Hematopoietic multipotent progenitor cell treated with erythropoietin and hydrocortisone succinate and interleukin-3 and kit ligand, for 6 days (in vitro differentiated cells): ENCODE measurements around the gene TIMP2.

Source experiments
- DNase-seq: peaks from one replicate; pipeline ENCODE4 v3.0.0-alpha.2; 2015

The TIMP2 gene

GRCh38 chr17:78831688-78832540 lies 93.3 kb downstream of the TIMP2 start:
- no peak for DNase-seq

GRCh38 chr17:78829477-78829876 lies 95.7 kb downstream of the TIMP2 start:
- no peak for DNase-seq

- peak; percentile 27 for DNase-seq
Measured at GRCh38 chr17:78828470-78829185, 96.6 kb downstream of the TIMP2 start.

- DNase-seq, result no peak
Measured at GRCh38 chr17:78826836-78827509, 98.2 kb downstream of the TIMP2 start.

- no peak for DNase-seq
Measured at GRCh38 chr17:78826421-78826820, 98.8 kb downstream of the TIMP2 start.

GRCh38 chr17:78825696-78826095 lies 99.5 kb downstream of the TIMP2 start:
- no peak for DNase-seq

- no peak for DNase-seq
Measured at GRCh38 chr17:78824240-78824639, 100.9 kb downstream of the TIMP2 start.

GRCh38 chr17:78823282-78824046 lies 101.7 kb downstream of the TIMP2 start:
- no peak for DNase-seq

GRCh38 chr17:78822552-78822951 lies 102.6 kb downstream of the TIMP2 start:
- no peak for DNase-seq

GRCh38 chr17:78821961-78822360 lies 103.2 kb downstream of the TIMP2 start:
- DNase-seq, result no peak

- DNase-seq, result no peak
Measured at GRCh38 chr17:78820841-78821240, 104.3 kb downstream of the TIMP2 start.

- DNase-seq, result no peak
Measured at GRCh38 chr17:78819806-78820792, 105.1 kb downstream of the TIMP2 start.

GRCh38 chr17:78819402-78819801 lies 105.8 kb downstream of the TIMP2 start:
- no peak for DNase-seq

- DNase-seq, result peak; percentile 76
Measured at GRCh38 chr17:78818932-78819331, 106.3 kb downstream of the TIMP2 start.

- no peak for DNase-seq
Measured at GRCh38 chr17:78818152-78818846, 106.9 kb downstream of the TIMP2 start.

GRCh38 chr17:78817123-78817522 lies 108.1 kb downstream of the TIMP2 start:
- no peak for DNase-seq

GRCh38 chr17:78815696-78816095 lies 109.5 kb downstream of the TIMP2 start:
- no peak for DNase-seq

GRCh38 chr17:78812855-78813254 lies 112.3 kb downstream of the TIMP2 start:
- no peak for DNase-seq

- no peak for DNase-seq
Measured at GRCh38 chr17:78808163-78808562, 117.0 kb downstream of the TIMP2 start.

GRCh38 chr17:78806451-78806850 lies 118.7 kb downstream of the TIMP2 start:
- DNase-seq, result no peak

- no peak for DNase-seq
Measured at GRCh38 chr17:78805301-78805700, 119.9 kb downstream of the TIMP2 start.
